Inferior parietal cortex (tissue), 1 donor: Measurements from ENCODE around the gene TPBG.
"Not testable (repeated sequence)": the region's sequence is repeated elsewhere in the genome, so short reads cannot be mapped to it uniquely, and the experiment has no call there.

ENCODE experiments used
- DNase-seq: peaks from one replicate; pipeline ENCODE4 v3.0.0-alpha.2; 2016; ENCODE audit errors: extremely low spot score

Gene TPBG

DNA sequence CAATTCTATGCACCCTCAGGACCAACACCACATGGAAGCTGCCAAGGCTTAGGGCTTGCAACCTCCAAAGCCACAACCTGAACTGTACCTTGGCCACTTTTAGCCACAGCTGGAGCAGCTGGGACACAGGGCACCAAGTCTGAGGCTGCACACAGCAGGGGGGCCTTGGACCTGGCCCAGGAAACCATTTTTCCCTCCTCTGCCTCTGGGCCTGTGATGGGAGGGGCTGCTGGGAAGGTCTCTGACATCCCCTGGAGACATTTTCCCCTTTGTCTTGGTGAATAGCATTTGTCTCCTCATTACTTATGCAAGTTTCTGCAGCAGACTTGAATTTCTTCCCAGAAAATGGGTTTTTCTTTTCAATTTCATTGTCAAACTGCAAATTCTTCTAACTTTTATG is 13.0 kb downstream of the TPBG start:
- DNase-seq, result no peak

DNA sequence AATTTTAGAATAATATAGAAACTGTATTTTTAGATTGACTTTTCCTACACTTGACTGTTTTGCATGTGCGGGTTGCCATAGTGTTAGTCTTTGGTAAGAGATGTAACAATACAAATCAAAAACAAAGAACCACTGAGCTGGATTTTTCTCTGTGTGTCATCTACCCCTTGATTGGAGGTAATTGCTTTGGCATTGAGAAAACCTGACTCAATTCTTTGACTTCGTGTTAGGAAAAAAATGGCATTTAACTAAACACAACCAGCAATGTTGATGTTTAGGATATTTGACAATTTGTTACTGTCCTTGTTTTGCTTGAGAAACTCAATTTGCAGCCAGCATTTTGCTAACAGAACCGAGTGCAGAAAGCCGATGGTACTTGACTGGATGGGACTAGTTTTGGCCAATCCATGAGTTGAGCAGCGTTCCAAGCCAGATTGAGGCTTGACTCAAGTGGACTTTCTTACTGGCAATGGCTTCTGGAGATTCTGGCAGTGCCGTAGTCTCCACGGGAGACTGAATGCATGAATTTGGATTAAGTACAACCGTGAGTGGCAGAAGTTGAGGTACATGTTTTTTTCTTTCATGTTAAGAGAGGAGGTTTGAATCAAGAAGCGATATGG is 17.1 kb downstream of the TPBG start:
- DNase-seq, result no peak

DNA sequence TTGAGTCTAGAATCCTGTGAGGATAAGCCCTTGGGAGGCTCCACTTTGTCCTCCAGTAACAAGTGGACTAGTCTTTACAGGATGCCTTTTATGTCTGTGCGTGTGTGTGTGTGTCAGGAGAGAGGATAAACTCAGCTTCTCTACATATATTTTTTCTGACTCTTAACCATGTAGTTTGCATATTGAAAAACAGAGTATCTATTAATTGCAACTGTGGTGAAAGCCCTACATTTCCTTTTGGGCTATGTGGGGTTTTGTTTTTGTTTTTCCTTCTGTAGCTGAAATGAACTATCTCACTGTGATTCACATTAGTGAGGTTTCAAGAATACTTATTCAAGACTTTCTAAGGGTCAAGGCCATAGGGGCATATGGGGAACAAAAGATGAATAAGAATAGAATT is 17.7 kb downstream of the TPBG start:
- DNase-seq, result no peak

DNA sequence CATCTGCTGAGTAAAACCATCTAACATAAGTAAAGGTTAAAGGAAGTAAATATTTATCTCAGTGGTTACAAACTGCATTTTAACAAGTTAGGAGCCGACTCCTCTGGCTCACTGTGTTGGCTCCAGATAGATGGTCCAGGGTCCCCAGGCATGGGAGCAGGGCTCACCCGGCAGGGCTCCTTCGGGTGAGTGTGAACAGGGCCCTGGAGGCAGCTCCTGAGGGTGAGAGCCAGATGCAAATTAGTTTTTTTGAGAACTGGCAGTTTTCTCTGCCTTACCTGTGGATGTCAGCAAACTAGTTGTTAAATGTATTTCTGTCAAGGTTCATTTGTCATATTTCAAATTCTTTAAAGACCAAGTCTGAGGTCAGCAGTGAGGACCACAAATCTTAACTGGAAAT is 21.5 kb downstream of the TPBG start:
- DNase-seq, result no peak

DNA sequence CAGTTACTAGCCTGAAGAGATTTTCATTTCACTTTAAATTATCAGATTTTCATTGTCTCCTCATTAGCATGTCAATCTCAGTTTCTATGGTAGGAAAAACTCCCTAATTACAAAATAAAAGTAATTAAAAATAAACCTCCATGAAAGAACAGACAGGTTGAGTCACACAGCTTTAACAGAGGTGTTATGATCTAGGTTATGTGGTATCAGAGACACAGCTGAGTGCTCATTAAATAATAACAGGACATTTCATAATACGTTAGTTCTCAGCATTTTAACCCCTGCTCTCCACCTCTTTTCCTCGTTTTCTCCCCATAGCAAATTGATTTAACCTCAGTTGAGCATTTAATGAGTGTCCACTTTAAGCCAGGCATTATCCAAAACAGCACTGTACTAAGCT is 21.9 kb downstream of the TPBG start:
- no peak for DNase-seq

DNA sequence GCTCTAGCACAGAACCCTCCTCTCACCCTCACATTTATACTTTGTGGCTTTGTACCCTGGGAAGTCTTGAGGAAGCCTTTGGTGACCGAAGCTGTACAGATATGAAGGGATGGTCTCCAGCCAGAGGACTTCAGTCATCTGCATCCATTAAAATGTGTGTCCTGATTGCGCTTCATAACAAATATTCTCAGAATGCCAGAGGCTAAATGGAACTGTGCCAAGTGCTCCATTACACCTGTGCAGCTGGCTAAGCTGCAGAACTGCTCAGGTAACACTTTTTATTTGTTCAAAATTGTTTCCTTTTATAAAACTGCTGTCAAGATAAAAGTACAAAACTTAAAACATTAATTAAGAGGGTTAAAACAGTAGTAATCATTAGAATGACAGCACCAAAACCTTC is 22.3 kb downstream of the TPBG start:
- no peak for DNase-seq

DNA sequence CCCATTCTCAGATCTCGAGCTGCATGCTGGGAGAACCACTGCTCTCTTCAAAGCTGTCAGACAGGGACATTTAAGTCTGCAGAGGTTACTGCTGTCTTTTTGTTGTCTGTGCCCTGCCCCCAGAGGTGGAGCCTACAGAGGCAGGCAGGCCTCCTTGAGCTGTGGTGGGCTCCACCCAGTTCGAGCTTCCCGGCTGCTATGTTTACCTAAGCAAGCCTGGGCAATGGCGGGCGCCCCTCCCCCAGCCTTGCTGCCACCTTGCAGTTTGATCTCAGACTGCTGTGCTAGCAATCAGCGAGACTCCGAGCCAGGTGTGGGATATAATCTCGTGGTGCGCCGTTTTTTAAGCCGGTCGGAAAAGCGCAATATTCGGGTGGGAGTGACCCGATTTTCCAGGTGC is 31.2 kb downstream of the TPBG start:
- not testable (repeated sequence) for DNase-seq

DNA sequence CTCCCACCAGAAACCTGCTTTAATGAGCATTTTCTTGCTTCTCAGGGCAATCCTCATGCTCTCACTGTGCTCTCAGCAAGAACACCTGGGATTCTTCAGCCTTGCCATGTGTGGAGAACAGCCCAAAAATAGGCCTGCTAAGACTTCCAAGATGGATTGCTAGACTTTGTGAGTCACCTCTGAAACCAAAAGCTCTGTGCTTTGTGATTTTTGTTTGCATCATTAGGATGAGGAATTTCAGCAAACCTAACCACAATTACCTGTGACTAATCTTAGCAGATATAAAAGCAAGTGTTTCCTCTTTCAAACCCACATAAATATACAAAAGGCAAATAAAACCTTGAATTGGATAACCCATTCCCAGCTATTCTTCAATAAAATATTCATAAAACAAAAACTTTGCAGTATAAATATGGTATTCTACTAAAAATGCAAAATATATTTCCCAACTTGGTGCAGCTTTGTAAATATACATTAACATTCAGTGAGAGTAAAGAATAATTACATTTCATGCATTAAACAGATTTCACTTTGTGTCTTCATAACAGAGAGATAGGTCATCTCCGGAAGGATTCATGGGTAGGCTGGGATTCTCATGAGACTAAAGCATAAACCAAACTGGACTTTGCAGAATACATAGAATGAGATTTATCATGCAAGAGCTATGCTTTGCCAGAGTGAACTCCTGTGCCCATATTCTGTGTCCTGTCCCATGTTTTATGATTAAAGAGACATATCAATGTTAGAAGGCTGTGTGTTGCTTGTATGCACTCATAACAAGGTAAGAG is 33.5 kb downstream of the TPBG start:
- no peak for DNase-seq

DNA sequence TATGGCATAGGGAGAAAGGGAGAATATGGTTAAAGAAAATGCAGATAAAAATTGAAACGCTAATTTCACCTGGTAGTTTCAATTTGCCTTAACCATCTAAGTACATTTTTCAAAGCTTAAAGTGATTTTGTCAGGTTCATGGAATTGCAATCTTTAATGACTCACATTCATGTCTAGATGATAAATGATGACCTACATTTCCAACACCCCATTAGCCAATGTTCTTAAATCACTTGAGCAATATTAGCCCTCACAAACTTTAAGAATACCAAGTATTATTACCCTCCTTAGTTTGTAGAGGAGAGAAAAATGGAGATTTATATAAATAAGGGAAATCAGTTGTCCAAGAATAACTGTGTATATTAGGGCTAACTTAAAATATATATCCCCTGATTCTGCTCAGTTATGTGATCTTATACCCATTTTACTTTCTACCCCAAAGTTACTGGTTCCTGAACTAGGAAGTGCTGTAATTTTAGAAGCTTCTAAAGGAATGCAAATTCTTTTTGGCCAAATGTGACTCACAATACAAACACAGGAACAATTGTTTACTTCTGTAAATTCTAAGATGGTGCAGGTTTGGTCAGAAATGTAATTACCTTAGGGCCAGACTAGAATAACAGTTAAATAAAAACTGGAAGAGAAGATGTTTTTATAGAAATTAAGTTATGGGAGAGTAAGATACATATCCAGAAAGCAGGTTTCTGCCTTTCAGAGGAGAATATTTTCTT is 34.5 kb downstream of the TPBG start:
- DNase-seq, result no peak

DNA sequence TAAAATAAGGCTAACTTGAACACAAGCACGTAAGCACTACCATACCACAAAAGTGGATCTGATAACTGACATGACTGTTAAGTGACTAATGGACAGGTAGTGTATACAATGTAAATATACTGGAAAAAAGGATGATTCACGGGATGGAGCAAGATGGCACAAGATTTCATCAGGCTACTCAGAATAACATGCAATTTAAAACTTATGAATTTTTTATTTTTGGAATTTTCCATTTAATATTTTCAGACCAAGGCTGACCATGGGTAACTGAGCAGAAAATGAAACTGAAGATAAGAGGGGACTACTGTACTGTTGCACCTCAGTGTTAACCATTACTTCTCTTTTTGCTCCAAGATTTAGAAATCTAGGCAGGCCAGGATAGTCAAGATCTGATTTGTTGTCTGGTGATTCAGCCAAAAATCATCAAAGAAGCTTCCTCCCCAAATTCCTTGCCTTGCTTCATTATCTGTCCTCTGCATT is 45.4 kb downstream of the TPBG start:
- no peak for DNase-seq

DNA sequence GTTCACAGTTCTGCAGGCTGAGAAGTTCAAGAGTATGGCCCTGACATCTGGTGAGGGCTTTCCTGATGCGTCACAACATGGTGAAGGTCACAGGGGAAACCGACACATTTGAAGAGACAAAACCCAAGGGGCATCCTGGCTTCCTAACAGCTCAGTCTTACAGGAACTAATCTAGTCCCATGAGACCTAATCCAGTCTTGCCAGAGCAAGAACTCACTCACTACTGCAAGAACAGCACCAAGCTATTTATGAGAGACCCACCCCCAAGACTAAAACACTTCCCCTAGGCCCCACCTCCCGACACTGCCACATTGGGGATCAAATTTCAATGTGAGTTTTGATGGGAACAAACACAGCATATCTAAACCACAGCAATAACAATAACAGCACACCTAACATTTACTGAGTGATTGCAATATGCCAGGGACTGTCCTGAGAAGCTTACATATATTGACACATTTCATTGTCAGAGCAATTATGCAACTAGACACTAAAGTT is 46.6 kb downstream of the TPBG start:
- DNase-seq, result no peak

DNA sequence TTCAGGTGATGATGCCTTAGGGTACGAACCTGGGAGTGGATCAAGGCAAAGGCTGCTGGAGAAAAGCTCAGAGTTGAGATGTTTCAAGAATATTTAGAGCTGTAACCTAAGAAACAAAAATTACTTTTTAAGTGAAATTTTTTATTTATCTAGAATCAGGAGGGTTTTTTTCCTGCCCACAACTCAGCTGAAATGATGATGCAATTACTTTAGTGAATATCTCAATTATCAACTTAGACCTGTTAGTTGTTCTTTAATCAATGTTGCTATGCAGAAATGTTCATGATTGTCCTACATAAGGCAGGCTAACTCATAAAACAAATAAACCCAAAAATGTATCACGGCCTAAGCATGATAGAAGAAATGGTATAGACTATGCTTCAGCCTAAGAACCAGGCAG is 50.3 kb downstream of the TPBG start:
- DNase-seq, result no peak

DNA sequence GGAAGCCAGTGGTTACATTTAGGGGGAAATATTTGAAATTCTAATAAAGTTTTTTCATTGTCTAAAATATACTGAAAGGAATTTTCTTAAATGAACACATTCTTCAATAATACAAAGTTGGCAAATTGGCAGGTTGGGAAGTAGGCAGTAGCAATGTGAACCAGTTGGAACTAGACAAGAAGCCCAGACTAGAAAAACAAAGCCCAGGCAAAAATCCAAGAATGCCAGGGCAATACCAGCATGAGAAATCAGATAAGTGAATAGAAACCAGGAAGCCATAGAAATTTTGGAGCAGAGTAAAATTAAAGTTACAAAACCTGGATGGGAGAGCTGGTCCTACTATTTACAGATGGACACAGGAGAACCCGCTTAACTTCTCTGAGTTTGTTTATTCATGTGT is 52.2 kb downstream of the TPBG start:
- DNase-seq, result no peak

DNA sequence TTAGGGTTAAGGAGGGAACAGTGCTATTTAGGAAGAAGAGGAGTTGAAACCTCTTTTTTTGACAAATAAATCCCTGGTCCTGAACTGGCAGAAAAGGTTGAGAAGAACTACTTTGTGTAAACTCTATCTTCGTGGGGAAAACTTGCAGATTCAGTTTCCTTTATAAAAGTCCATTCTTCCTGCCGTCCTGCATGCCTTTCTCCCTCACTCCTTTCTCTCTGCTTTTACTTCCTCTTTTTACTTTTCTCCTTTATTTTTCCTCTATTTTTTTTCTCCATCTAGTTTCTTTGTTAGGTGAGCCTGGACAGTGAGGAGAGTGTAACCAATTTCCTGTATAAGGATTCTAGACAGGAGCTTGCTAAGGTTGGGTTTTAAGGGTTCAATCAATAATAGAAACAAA is 52.7 kb downstream of the TPBG start:
- no peak for DNase-seq
